Lower leg skin (tissue), 4 donors: ENCODE measurements around the gene WNK2. TPM values are rescaled to one million over a fixed set of nuclear protein-coding genes. Genes with fewer than 3 reads are reported as not detected.

Source experiments
- DNase-seq, 2 donors: peaks; one replicate each; pipeline ENCODE4 v3.0.0-alpha.2; 2019; ENCODE audit warnings: low spot score in 2 of 2
- H3K4me3 ChIP-seq: fragments of 200-600 bp; sonication (generic); 2 replicates; pipeline ENCODE4 v1.5.1; 2017; ENCODE audit warnings: mild to moderate bottlenecking, low read depth; ENCODE audit not compliant: poor library complexity, severe bottlenecking
- CTCF ChIP-seq, 3 donors: fragments of 450-650 bp; IDR thresholded peaks; one replicate each; pipeline ENCODE4 v1.5.1; 2016; ENCODE audit warnings: antibody characterized with exemption in 3 of 3, mild to moderate bottlenecking in 3 of 3, moderate library complexity in 2 of 3
- POLR2A ChIP-seq, 2 donors: fragments of 450-650 bp; IDR thresholded peaks; one replicate each; pipeline ENCODE4 v1.6.1; 2016 to 2017; ENCODE audit warnings: antibody characterized with exemption in 2 of 2, mild to moderate bottlenecking in 1 of 2, moderate library complexity in 1 of 2
- WGBS, 2 donors: methylation state at CpG; one replicate each; pipeline ENCODE4 v1.1.5; 2018; 5-methylcytosine and 5-hydroxymethylcytosine counted together
- intact Hi-C: fragments of 100-400 bp; cut with DNase I; formaldehyde crosslinking; loops from one replicate; pipeline ENCODE4 v1.15.0; 2023; ENCODE audit warnings: low total_unique reads
- total RNA-seq, 4 donors: library from RNA; depleted of rRNA; stranded (reverse); fragments of >200 nt; gene quantifications; one replicate each; pipeline ENCODE4 v1.1.0, GENCODE V29; 2016

Gene WNK2
- total RNA-seq, 4 donors from 2014 or later: 35.3 to 53.6 (median 42.6) TPM

GRCh38 chr9:93235300-93235960, 51.5 kb downstream of the WNK2 start:
- WGBS, 2 donors: 65 to 76% methylated on average over 16 of the region's 16 CpGs

GRCh38 chr9:93236541-93237206, 52.7 kb downstream of the WNK2 start:
- intact Hi-C loops: no loop called here
- TF ChIP-seq POLR2A (IDR thresholded peaks at IDR 0.05) (no peak), CTCF (IDR thresholded peaks at IDR 0.05) (no peak)
- no peak for DNase-seq
- WGBS, 2 donors: 84 to 87% methylated on average over 15 of the region's 15 CpGs
- no peak overlapping the region for H3K4me3 ChIP-seq

More at GRCh38 chr9:93235300-93235960, 51.5 kb downstream of the WNK2 start:
- H3K4me3 ChIP-seq: no peak overlapping the region
- DNase-seq: no peak
- intact Hi-C loops: no loop called here
- TF ChIP-seq POLR2A (IDR thresholded peaks at IDR 0.05) (no peak), CTCF (IDR thresholded peaks at IDR 0.05) (no peak)

GRCh38 chr9:93237540-93237939, 53.6 kb downstream of the WNK2 start:
- WGBS, 2 donors: 82 to 90% methylated on average over 2 of the region's 2 CpGs
- TF ChIP-seq POLR2A (IDR thresholded peaks at IDR 0.05): no peak
- TF ChIP-seq CTCF (IDR thresholded peaks at IDR 0.05): no peak
- H3K4me3 ChIP-seq: no peak overlapping the region
- intact Hi-C loops: no loop called here
- DNase-seq: no peak

- TF ChIP-seq POLR2A (IDR thresholded peaks at IDR 0.05) (no peak), CTCF (IDR thresholded peaks at IDR 0.05) (no peak)
- no peak for DNase-seq
- WGBS, 2 donors: 83 to 87% methylated on average over 19 of the region's 19 CpGs
- intact Hi-C loops: no loop called here
- H3K4me3 ChIP-seq: no peak overlapping the region
These were observed 55.3 kb downstream of the WNK2 start for GRCh38 chr9:93238953-93239925.

GRCh38 chr9:93240891-93241334, 57.0 kb downstream of the WNK2 start:
- no peak overlapping the region for H3K4me3 ChIP-seq
- 65 to 77% methylated on average over 9 of the region's 9 CpGs for WGBS, 2 donors
- no peak for TF ChIP-seq CTCF (IDR thresholded peaks at IDR 0.05)
- TF ChIP-seq POLR2A (IDR thresholded peaks at IDR 0.05): no peak
- intact Hi-C loops: no loop called here
- DNase-seq: no peak
